GM18511 (cell line): Measurements from ENCODE around the gene LDAH.

Experiments used
- ATAC-seq: cut with Tn5 transposase; IDR thresholded peaks from one replicate; pipeline ENCODE4 v1.9.1; 2021; ENCODE audit warnings: mild to moderate bottlenecking, moderate library complexity; ENCODE audit not compliant: unreplicated experiment

Gene LDAH

DNA sequence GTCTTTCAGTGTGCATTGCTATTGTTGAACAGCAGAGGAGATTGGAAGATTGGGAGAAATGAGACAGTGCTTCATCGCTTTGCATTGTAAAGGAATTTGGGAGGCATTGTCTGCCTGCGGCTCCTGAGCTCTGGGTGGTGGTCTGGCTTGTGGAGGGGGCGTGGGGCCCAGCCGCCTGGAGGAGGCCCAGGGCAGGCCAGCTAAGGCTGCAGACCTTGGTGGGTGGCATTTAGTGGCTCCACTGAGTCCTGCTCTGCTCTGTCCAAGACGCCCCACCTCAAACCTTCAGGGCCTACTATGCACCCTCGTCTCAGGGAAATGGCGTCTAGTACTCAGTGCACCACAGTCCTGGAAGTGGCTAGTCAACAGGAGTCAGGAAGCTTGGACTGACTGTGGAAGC lies 166.3 kb downstream of the LDAH start:
- no peak for ATAC-seq

GRCh38 chr2:20654535-20654813 lies 168.4 kb downstream of the LDAH start:
- ATAC-seq, result no peak

DNA sequence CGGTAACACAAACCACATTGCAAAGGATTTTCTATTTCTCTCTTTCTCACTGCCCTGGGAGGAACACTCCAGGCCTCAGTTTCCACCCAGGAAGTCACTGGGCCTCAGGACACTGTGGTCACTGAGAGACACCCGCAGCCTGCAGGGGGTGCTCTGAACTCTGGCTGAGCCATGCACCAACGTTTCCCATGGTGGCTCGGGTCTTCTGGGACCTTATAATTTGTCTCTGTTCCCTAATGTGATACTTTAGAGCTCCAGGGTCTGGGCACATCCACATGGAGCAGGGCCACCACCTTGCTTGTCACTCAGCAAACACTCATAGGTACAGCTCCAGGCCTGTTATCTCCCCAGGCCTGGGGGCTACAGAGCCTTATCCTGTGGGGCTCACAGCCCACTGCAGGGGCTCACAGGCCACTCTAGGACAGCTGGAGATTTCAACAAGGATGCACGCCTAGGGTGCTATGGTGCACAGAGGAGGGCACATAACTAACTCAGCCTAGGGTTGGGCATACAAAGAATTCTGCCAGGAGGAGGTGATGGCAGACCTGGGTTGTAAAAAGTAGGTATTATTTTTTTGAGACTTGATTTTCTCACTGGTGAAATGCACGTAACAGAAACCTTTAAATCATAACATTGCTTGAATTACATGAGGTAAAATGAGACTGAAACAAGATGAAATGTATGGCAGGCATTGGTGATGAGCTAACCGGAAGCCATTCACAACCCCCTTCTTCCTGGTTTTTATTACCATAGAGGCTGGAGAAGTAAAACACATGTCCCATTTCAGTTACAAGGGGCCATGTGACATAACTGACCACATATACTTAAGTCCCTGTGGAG lies 169.0 kb downstream of the LDAH start:
- ATAC-seq, result no peak

DNA sequence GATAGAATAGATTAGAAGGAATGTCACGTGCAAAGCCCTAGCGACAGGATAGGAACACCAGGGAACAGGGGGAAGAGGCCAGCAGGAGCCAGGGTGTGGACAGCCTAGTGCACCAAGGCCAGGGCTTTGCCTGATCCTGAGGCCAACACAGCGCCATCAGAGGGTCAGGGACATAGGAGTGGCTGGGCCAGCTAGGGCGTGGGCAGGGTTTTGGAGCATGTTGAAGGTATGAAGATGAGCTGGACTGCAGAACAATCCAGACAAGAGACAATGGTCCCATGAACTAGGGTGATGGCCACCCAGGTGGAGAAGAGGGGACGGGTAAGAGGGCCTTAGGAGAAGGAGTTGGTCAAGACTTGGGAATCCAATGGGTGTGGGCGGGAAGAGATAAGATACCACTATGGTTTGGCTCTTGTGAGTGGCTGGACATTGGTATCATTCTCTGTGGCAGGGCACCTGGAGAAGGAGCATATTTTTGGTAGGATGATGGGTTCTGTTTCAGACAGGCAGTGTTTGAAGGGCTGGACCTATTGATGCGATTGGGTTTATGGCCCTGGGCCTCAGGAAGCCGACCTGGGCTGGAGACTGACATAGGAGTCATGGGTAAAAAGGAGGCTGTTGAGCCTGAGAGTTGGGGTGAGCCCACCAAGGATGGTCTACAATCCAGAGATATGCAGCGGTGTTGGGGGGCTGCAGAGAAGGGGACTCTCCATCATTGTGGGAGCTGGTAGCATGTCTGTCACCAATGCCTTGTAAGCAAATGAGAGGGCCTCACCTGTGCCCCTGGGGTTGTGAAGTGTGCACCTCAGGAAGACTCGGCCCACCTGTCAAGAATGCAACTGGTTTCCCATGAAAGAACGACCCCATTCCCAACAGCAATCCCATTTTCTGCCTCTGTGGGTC lies 170.0 kb downstream of the LDAH start:
- no peak for ATAC-seq

- ATAC-seq, result no peak
Measured at GRCh38 chr2:20652141-20652540, 170.8 kb downstream of the LDAH start.

- no peak for ATAC-seq
Measured at GRCh38 chr2:20651731-20652099, 171.2 kb downstream of the LDAH start.

GRCh38 chr2:20650877-20651730 lies 171.8 kb downstream of the LDAH start, which contains the start of gene HS1BP3:
Gene HS1BP3 (minus strand): TSS chr2:20651098. CDS start chr2:20651063, 35 bp downstream.
- peak; percentile 96 for ATAC-seq

GRCh38 chr2:20650393-20650876 lies 172.5 kb downstream of the LDAH start:
- peak; percentile 27 for ATAC-seq

GRCh38 chr2:20649976-20650375 lies 172.9 kb downstream of the LDAH start:
- ATAC-seq, result no peak

- ATAC-seq, result no peak
Measured at GRCh38 chr2:20649576-20649975, 173.3 kb downstream of the LDAH start.

DNA sequence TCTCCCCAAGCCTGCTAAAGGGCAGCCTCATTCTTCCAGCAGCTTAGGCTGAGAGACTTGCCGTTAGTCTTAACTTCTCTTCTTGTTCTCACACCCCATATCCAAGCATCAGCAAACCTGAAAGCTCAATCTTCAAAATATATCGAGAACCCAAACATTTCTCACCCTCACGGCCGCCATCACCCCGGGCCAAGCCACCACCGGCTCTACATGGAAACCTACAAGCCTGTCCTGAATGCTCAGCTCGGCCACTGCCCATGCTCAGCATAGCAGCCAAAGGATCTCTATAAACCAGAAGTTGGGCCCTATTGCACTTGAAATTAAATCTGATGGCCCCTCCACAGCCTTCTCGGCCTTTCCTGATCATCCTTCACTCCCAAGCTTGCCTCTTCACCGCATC lies 174.1 kb downstream of the LDAH start:
- ATAC-seq, result no peak

DNA sequence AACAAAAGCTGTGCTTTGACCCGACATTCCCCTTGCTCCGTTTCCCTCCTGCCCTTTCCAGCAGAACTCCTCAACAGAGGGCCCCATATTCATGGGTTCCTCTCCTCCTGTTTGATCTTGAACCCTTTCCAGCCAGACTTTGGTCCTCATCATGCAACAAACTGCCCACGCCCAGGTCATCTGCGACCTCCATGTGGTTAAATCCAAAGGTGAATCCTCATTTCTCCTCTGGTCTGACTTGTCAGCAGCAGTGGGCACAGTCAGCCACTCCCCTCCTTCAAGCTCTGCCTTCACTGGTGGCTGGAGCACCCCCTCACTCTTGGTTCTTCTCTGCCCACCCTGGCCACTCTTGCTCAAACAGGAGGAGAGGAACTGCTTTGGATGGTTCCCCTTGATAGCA lies 174.7 kb downstream of the LDAH start:
- ATAC-seq, result no peak

DNA sequence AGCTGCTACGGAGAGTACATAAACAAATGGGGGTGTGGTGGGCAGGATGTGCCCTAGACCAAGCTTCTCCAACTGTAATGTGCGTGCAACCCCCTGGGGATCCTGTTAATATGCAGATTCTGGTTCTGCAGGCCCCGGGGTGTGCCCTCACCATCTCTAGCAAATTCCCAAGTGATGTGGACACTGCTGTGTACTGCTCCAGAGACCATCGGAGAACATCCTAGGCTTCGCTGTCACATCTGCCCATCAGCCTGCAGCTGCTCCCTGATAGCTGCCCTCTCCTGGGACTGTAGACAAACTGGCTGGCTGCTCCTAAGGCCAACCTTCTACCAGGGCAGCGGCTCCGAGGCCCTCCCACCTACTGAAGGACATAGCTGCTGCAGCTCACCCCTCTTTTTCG lies 175.2 kb downstream of the LDAH start:
- no peak for ATAC-seq

- no peak for ATAC-seq
Measured at GRCh38 chr2:20647211-20647610, 175.7 kb downstream of the LDAH start.

DNA sequence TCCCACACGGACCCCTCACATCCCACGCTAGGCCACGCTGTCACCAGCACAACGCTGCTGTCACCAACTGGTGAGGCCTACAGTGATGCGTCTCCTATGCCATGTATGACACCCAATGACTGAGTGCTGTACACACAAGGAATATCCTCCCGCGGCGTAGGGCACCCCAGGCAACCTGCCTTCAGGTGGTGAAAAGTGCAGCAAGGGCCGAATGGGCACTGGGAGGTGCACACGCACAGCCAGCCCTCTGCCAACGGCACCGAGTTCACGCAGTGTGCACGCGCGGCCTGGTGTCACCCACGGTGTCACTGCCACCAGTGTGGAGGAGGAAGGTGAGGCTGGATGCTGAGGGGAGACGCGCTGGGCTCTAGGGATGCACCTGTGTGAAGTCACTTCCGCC lies 176.5 kb downstream of the LDAH start:
- ATAC-seq, result no peak

- ATAC-seq, result no peak
Measured at GRCh38 chr2:20645761-20646160, 177.1 kb downstream of the LDAH start.

DNA sequence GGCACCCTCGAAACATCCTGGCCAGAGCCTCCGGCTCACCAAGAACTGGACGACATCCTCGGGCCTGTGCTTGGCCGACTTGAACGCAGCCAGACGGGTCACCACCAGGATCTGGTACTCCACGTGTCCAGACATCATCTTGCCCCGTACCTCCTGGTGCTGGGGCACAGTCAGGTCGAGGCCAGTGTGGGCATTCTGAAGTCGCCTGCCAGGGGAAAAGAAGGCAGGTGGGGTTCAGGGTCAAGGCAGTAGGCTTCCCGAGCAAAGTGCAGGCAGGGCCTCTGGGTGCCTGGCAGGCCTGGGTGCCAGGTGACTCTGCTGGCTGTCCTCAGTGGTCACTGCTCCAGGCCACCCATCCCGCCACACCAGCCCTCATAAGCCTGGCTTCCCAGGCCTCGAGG lies 177.6 kb downstream of the LDAH start:
- ATAC-seq, result no peak

DNA sequence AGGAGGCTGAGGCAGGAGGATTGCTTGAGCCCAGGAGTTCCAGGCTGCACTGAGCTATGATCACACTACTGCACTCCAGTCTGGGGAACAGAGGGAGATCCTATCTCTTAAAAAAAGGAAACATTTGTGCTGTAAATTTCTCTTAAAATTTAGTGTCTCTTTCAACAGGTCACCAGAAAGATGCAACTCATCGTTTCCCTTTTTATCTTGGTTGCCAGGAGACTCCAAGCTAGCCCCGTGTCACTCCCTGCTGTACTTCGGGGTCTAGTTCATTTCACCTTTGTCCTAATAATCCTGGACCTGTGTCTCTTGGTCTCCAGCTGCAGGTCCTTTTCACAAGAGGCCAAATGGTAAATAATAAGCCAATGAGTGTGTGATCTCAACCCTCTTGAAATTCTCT lies 179.1 kb downstream of the LDAH start:
- ATAC-seq, result no peak

DNA sequence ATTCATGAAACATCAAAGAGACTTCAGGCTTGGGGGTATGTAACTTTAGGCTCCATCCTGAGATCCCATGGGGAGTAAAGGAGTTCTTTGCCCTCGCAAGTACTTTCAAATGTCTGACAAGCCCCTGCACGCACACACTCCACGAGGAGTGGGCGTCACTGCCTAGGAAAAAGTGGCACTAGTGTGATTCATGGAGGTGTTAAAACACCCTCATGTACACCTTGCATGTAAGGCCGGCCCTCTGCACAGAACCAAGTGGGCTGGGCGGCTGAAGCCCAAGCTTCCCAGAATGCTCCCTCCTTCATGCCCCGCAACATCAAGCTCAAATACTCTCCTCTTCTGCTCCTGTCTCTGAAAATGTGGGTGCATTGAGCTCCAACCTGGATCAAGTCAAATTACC lies 179.8 kb downstream of the LDAH start:
- ATAC-seq, result no peak

- peak; percentile 95 for ATAC-seq
Measured at GRCh38 chr2:20642055-20642971, 180.6 kb downstream of the LDAH start.
